Forelimb muscle (tissue), 1 donor: ENCODE data around the gene ADCY7. TPM values are rescaled to one million over a fixed set of nuclear protein-coding genes. Genes with fewer than 3 reads are reported as not detected.

Experiments
- DNase-seq: peaks from one replicate; pipeline ENCODE4 v3.0.0-alpha.2; 2013; ENCODE audit warnings: low read depth
- polyA plus RNA-seq: library from polyadenylated mRNA; unstranded; fragments of 120-200 nt; gene quantifications from one replicate; pipeline ENCODE4 v1.2.1, GENCODE V29; 2013; ENCODE audit not compliant: insufficient read length

The ADCY7 gene
- polyA plus RNA-seq, 1 donor: 6.7 TPM

DNA sequence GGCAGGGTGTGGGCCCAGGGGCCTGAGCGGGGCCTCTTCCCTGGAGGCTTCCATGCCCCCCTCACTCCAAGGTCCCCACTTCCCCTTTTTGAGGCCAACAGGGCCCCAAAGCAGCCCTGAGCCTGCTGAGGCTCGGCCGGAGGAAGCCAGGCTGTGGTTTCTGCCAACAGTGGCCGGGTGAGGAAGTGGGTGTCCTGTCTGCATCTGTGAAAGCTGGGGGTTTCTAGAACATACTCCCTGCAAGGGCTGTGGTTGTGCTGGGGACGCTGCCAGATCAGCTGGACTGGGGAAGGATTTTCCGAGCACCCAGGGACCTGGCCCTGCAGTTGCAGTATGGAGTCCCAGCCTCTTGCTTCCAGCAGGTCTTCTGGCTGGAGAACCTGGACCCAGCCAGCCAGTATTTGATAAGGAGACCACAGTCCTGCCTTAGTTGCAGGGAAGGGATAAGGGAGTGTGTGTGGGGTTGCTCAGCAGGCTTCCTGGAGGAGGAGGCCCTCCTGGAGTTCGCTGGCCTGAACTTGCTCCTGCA, 15.7 kb downstream of the ADCY7 start:
- DNase-seq: no peak

DNA sequence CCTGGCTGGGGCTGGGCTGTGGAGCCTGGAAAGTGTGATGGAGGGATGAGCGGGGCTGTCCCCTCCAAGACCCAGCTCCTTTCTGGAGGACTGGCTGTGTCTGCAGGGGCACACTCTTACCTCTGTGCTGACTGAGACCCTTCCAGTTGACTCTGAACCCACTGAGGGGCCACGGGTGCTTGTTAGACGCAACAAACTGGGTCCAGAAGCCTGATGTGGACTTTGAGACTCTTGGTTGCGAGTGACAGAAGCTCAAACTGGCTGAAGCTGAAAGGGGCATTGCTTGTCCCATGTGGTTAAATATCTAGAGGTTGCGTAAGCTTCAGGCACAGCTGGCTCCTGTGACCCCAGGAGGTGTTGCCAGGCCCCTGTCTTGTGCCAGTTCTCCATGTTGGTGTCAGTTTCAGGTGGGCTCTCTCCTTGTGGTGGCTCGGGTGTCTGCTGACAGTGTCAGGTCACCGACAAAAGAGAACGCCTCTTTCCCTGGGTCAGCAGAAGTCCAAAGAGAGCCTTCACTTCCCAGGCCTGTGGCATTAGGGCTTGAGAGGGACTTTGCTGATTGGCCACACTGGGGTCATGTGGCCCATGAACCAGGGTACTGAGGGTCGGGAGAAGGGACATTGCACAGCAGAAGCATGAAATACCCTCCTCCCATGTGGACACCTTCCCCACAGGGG, 16.7 kb downstream of the ADCY7 start:
- no peak for DNase-seq

DNA sequence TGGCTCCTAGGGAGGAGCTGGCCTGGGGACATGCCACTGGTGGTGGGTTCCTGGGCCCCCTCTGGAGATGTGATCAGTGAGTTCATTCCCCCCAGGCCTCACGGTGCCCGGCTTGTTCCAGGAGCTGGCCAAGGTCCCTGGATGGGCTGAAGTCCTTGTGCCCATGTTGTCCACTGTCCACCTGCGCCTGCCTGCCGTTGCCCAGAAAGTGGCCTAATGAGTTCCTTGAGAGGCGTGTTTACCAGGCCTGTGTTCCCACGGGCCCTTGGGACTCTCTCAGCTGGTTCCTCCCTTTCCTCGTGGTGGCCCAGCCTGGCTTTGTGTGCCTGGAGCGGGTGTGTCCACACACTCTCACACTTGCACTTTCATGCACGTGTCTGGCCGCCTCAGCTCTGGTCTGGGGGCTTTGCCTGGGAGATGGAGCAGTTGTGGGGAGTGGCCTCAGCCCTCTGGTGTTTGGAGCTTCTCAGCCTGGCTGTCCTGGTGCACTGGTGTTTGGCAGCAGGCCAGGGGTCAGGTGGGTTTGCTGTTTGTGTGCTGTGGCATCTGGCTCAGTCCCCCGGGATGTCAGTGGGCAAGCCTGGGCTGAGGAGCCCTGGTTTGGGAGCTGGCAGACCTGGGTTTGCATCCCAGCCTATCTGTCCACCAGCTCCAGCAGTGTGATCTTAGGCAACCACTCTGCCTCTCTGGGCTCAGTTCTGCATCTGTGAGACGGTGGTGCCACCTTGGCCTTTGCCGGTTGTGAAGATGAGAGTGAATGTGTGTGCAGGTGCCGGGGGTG, 18.0 kb downstream of the ADCY7 start:
- DNase-seq: no peak

- no peak for DNase-seq
Observed at GRCh38 chr16:50285406-50286003, 19.2 kb downstream of the ADCY7 start.

DNA sequence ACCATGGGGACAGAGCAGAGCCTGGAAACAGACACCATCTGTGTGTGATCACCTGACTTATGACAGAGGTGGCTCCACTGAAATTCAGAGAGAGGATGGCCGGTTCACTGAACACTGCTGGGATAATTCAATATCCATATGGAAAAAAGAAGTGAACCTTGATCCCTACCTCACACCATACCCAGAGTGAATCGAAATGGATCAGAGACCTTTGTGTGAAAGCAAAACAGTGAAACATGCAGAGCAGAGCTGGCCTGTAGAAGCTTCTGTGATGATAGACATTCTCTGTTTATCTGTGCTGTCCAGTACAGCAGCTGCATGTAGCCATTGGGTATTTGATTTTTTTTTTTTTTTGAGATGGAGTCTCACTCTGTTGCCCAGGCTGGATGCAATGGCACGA, 20.3 kb downstream of the ADCY7 start:
- no peak for DNase-seq

- DNase-seq: no peak
Observed at GRCh38 chr16:50288026-50288425, 21.7 kb downstream of the ADCY7 start.

DNA sequence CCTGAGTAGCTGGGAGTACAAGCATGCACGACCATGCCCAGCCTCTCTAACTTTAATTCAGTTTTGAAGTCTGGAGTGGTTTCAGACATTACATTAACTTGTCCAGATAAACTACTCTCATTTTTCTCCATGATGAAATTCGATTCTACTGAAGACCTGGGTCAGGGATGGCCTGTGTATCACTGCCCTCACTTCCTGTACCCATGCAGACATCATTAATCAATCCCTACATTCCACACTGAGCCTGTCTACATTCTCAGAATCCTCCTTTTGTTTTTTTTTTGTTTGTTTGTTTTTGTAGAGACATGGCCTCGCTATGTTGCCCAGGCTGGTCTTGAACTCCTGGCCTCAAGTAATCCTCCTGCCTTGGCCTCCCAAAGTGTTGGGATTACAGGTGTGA, 22.6 kb downstream of the ADCY7 start:
- no peak for DNase-seq

GRCh38 chr16:50289950-50290764, 23.8 kb downstream of the ADCY7 start:
- no peak for DNase-seq

- no peak for DNase-seq
Observed at GRCh38 chr16:50290856-50291255, 24.5 kb downstream of the ADCY7 start.

GRCh38 chr16:50291719-50292565, 25.6 kb downstream of the ADCY7 start:
- no peak for DNase-seq

- DNase-seq: no peak
Observed at GRCh38 chr16:50292566-50292948, 26.2 kb downstream of the ADCY7 start.

GRCh38 chr16:50293041-50293783, 26.9 kb downstream of the ADCY7 start:
- DNase-seq: no peak

- no peak for DNase-seq
Observed at GRCh38 chr16:50293994-50294855, 27.9 kb downstream of the ADCY7 start.

DNA sequence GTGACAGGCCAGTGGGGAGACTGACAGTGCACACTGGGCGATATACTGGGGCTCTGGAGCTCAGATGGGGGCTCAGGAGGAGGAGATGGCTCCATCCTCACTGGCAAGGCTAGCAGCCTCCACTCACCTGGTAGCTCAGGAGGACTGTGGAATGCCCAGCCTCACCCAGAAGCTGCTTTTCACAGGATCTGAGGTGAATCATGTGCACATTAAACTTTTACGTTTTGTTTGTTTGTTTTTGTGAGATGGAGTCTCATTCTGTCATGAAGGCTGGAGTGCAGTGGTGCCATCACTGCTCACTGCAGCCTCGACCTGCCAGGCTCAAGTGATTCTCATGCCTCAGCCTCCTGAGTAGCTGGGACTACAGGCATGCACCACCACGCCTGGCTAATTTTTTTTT, 28.6 kb downstream of the ADCY7 start:
- DNase-seq: no peak

DNA sequence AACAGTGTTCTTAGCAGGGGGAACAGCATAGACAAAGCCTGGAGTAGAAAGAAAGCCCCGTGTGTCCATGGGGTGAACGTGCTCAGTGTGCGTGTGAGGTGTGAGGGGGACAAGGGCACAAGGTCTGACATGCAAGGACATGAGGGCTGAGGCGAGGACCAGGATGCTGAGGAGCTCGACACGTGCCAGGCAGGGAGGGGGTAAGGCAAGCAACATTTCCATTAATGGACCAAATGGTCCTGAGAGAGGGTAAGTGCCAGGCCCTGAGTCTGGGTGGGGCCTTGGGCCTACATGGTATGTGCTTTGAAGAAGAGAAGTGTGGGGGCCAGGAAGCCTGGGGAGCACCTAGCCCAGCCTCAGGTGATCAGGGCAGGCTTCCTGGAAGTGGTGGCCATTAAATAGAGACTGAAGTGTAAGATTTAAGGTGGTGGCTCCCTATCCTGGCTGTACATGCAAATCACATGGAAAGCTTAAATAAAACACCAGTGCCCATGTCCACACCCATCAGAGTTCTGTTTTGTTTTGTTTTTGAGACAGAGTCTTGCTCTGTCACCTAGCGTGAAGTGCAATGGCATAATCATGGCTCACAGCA, 29.3 kb downstream of the ADCY7 start:
- no peak for DNase-seq

DNA sequence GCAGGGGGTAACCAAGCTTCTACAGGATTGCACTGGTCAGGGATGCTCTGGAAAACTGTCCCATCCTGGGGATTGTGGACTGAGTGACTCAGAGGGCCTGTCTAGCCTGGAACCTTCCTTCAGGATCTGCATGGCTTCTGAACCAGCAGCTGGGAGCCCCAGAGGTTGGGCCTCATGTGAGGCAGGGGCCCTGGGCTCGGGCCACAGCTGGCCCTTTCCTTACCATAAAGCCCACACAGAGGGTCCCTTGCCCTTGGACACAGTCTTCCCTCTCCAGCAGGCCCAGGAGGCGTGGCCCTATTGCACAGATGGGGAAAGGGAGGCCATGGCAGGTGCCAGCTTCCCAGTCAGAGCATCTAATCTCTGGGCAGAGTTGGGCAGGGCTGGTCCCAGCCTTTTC, 30.5 kb downstream of the ADCY7 start:
- no peak for DNase-seq

DNA sequence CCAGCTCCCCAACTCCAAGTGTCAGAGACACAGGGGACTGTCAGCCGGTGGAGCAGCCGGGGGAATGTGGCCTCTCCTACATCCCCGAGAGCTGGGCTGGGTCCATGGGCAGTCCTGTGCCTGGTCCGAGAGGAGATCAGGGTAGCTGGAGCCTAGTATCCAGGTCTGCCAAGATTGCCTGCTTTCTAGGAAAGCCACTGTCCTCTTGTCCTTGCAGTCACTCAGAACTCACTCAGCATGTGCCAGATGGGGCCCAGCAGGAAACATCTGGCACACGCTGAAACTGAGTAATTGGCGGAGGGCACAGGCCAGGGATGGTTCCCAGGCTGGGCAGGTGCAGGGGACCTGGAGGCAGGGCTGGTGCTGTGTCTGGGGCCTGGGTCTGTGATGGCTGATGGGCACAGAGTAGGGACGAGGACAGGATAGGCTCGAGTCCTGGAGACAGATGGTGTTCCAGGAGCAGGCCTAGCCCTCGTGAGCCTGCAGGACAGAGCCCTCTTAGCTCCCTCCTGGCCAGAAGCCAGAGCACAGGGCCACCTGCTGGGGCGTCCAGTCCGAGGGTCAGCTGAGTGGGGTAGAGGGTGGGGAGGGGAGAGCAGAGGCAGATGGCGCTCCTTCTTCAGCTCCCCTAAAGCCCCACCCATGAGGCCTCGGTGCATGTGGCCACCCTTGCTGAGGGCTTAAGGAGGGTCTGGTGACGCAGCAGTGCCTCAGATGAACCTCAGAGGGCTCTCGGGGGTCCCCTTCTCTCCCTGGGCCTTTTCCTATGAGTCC, 31.1 kb downstream of the ADCY7 start:
- DNase-seq: no peak

GRCh38 chr16:50298075-50298460, 31.7 kb downstream of the ADCY7 start:
- DNase-seq: no peak
